Activated CD4-positive, alpha-beta T cell treated with anti-CD3 and anti-CD28 coated beads, Interleukin-2, Interleukin-6, amounts not matched to agents 100 ng/mL and 50 ng/mL, durations not matched to agents 16 hours and 8 hours (primary cell): ENCODE results near the gene SLC5A4.

Source experiments
- DNase-seq: peaks from one replicate; pipeline ENCODE4 v3.0.0-alpha.2; 2020

SLC5A4 gene

GRCh38 chr22:32226326-32227104 is 28.6 kb downstream of the SLC5A4 start:
- no peak for DNase-seq

DNA sequence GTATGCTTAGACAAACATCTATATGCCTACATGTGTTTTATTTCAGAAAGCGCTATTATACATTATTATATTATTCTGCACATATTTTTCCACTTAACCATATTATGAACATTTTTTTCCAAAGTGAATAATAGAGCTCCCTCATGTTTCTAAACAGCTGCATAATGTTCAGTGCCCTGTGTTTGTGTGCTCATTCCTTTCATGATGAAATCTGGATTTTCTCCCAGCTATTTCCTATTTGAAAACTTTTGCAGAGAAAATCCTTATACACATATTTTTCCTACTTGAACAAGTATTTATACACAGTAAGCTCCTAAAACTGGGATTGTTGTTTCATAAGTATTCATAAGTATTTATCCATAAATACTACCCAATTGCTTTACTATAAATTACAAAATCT is 32.2 kb downstream of the SLC5A4 start:
- DNase-seq = no peak

- DNase-seq = no peak
Observed at GRCh38 chr22:32219026-32219425, 36.1 kb downstream of the SLC5A4 start.

GRCh38 chr22:32218470-32218869 is 36.7 kb downstream of the SLC5A4 start:
- no peak for DNase-seq

GRCh38 chr22:32217465-32217864 is 37.7 kb downstream of the SLC5A4 start:
- no peak for DNase-seq

- DNase-seq = no peak
Observed at GRCh38 chr22:32216911-32217310, 38.2 kb downstream of the SLC5A4 start.

DNA sequence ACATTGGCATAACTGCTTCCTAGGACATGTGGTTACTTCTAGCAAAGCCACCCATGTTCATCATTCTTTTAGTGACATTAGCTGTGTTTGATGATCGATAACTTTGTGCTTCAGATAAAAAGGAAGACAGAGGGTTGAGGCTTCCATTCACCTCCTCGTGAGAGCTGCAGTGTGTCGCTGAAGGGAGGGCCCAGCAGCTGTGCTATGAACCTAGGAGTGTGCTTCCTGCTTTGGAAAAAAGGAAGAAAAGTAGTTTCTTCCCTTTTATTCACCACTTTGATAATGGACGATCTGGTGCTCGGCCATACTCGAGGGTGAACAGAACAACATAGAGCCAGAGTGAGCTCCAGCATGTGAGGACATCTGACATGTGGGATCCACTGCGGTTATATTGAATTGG is 44.1 kb downstream of the SLC5A4 start:
- DNase-seq = no peak

DNA sequence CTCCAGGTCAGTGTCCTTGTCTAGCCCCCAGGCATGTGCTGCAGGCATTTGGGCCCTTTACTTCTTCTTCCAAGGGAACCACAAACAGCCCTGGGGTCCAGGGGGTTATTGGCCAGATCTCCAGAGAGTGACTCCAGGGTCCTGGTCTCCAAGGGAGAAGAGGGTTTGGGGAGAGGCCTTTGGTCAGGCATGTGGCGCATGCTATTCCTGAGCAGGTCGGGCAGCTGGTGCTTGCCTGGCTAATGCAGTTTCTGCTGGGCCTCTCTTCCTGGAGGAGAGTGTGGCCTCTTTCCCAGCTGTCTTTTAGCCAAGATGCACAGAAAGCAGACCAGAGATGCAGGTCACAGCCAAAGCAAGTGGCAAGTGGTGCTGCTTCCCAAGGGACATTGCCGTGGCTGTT is 46.5 kb downstream of the SLC5A4 start:
- no peak for DNase-seq

DNA sequence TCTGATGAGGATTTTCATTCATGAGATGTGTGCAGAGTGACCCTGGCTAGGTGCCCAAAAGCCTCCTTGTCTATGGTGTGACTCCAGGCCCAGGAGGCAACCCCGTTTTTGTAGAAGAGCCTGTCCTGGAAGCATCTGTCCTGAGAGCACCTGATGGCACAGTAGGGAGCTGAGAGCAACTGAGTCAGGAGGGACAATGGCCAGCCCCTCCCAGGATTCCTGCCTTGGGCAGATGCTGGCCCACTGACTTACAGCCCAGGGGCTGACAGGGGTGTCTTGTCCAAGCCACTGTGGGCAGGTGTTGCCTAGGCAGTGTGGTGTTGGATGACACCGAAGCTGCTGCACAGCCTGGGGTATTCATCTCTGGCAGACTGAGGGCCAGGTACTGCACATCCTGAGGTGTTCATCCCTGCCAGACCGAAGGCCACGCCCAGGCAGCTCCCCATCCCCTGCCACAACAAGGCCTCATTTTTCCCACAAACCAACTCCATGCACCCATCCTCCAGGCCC is 47.1 kb downstream of the SLC5A4 start:
- no peak for DNase-seq

- peak; percentile 63 for DNase-seq
Observed at GRCh38 chr22:32206774-32207758, 48.1 kb downstream of the SLC5A4 start.

DNA sequence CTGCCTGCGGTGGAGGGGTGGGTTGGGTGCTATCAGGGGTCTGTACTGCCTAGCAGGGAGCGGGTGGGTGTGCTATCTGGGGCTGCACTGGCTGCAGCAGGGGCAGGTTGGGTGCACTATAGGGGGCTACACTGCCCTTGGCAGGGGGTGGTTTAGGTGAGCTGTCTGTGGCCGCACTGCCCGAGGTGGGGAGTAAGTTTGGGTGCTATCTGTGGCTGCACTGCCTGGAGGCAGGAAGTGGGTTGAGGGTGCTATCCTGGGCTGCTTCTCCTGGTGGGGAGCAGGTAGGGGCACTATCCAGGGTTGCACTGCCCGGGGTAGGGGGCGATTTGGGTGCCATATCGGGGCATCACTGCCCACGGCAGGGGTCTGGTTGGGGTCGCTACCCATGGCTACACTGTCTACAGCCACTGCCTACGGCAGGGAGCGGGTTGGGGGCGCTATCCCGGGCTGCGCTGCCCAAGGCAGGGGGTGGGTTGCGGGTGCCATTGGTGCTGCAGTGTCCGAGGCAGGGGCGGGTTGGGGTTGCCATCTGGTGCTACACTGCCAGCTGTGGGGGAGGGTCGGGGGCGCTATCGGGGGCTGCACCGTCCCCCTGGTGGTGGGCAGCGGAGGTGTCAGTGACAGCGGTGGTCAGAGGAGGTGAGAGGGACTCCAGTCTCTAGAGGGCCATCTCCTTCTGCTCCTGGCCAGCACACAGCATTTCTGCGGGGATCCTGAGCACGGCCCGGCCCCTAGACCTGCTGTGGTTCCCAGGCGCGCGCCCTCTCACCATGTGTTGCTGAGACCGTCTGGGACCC is 49.0 kb downstream of the SLC5A4 start:
- no peak for DNase-seq

GRCh38 chr22:32204856-32205722 is 50.1 kb downstream of the SLC5A4 start, which contains the start of gene RFPL2:
TSS of gene RFPL2 (minus strand) at chr22:32205073. CDS start at chr22:32202451, 2,622 bp downstream.
- peak; percentile 32 for DNase-seq

DNA sequence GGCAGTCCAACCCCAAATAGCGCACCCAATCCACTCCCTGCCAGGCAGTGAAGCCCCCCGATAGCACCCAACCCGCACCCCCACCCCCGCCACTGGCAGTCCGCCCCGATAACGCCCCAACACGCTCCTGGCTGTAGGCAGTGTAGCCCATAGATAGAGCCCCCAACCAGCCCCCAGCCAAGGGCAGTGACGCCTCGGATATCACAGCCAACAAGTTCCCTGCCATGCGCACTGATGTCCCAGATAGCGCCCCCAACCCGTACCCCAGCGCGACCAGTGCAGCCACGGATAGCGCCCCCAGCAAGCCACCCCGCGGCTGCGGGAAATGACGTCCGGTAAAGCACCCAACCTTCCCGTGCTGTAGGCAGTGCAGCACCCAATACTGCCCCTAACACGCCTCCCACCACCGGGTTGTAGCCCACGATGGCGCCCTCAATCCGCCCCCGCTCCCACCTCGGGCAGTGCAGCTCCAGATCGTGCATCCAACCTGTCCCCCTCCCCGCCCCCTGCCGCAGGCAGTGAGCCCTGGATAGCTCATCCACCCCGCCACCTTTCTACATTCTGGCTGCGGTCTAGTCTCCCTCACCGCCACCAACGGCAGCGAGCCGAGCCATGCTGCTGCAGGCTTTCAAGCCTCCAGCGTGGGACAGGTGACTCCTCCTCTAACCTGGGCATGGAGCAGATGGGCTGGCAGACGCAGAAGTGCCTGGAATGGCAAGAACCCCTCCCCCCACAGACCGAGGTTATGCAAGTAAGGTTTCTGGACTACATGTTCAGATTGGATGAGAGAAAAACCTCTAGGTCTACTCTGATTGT is 50.9 kb downstream of the SLC5A4 start:
- no peak for DNase-seq

DNA sequence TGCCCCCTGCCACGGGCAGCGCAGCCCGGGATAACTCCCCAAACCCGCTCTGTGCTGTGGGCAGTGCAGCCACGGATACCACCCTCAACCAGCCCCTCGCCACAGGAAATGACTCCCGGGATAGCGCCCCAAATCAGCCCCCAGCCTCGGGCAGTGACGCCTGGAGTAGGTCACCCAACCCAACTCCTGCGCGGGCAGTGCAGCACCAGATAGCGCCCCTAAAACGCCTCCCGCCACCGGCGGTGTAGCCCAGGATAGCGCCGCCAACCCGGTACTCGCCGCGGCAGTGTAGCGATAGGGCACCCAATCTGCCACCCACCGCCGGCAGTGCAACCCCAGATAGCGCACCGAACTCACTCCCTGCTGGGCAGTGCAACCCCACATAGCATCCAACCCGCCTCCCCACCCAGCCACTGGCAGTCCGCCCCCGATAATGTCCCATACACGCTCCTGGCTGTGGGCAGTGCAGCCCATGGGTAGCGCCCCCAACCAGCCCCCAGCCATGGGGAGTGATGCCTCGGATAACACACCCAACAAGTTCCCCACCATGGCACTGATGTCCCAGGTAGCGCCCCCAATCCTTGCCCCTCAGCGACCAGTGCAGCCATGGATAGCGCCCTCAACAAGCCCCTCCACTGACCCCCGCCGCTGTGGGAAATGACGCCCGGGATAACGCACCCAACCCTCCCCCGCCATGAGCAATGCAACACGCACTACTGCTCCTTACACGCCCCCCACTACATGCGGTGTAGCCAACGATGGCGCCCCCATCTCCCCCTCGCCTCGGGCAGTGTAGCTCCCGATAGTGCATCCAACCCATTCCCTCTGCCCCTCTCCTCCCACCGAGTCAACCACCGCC is 51.7 kb downstream of the SLC5A4 start:
- DNase-seq = no peak

DNA sequence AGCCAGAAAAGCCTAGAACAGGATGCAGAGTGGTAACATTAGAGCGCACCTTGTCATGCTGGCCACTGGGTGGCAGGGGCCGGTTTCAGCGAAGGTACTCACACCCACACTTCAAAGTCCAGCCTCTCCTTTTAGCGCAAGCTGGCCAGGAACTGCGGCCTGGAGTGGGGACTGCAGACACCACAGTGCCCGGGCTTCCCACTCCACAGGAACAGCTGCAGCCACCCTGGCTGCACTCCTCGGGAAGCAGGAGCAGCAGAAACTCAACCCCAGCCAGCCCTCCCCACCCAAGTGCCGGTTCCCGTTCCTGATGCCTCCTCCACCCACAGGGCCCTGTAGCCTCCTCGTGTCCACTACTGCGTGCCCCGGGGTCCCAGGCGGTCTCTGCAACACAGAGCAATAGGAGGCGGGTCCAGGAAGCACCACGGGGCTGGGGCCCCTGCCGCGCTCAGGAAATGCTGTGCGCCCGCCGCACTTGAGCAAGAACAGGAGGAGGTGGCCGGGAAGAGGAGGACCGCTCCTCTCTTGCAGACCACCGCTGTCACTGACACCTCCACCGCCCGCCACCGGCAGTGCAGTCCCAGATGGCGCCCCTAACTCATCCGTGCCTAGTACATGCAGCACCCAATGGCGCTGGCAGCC is 52.5 kb downstream of the SLC5A4 start:
- peak; percentile 51 for DNase-seq

DNA sequence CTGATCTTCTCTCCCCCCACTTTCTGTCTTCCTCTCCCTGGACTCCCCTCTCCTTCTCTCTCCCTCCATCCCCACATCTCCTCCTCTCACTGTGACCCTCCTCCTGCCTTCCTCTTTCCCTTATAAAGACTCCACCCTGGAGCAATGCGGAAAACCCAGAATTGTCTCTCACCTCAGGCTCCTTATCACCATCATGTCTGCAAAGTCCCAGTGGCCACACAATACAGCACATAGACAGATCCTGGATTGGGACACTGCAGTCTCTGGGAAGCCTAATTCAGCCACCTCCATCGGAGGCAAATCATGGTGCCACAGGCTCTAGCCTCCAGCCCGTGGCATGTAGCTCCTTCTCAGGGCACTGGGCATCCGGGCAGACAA is 53.0 kb downstream of the SLC5A4 start:
- no peak for DNase-seq

GRCh38 chr22:32200752-32201151 is 54.4 kb downstream of the SLC5A4 start:
- DNase-seq = no peak

DNA sequence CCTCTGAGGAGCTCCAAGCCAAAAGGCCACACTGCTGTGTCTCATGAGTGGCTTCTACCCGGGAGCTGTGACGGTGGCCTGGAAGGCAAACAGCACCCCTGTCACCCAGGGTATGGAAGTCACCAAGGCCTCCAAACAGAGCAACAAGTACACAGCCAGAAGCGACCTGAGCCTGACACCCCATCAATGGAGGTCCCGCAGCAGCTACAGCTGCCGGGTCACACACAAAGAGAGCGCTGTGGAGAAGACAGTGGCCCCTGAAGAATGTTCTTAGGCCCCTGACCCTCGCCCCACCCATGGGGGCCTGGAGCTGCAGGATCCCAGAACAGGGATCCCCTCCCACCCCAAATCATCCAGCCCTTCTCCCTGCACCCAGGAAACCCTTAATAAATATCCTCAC is 55.2 kb downstream of the SLC5A4 start:
- DNase-seq = no peak

GRCh38 chr22:32199341-32199740 is 55.8 kb downstream of the SLC5A4 start:
- no peak for DNase-seq
